A673 (cell line): ENCODE data around the gene CDC42EP4. TPM values are rescaled to one million over a fixed set of nuclear protein-coding genes. Genes with fewer than 3 reads are reported as not detected.

Source experiments
- BruUV-seq: library from RNA; stranded (reverse); fragments of 400-500 nt; replicated peaks from 2 replicates; lab custom pipeline; 2021; lab: Mats Ljungman, UMichigan
- CTCF ChIA-PET: fragments of 300-600 bp; sonication (Branson Sonifier 250); formaldehyde crosslinking; loops from one replicate; lab custom pipeline; 2022; ENCODE audit warnings: antibody characterized with exemption; lab: Charles Lee
- POLR2A ChIA-PET: fragments of 300-600 bp; sonication (Branson Sonifier 250); formaldehyde crosslinking; loops from one replicate; lab custom pipeline; 2022; ENCODE audit warnings: antibody characterized with exemption; ENCODE audit not compliant: low non-redundant PET; lab: Charles Lee
- DNase-seq: peaks from one replicate; pipeline ENCODE4 v3.0.0-alpha.2; 2015; ENCODE audit warnings: low spot score
- H3K27ac ChIP-seq: fragments of 200-600 bp; sonication (generic); 2 replicates; pipeline ENCODE4 v1.5.1; 2016; ENCODE audit warnings: mixed run types, low read depth, mild to moderate bottlenecking, mixed read lengths, antibody characterized with exemption, low read length; ENCODE audit not compliant: poor library complexity, severe bottlenecking
- H3K27me3 ChIP-seq: fragments of 200-600 bp; sonication (generic); replicated peaks from 2 replicates; pipeline ENCODE4 v1.6.1; 2017; ENCODE audit warnings: mixed run types, low read depth, mild to moderate bottlenecking, mixed read lengths, antibody characterized with exemption, low read length; ENCODE audit not compliant: insufficient read depth, poor library complexity
- H3K36me3 ChIP-seq: fragments of 200-600 bp; sonication (generic); 2 replicates; pipeline ENCODE4 v1.6.1; 2016; ENCODE audit warnings: mixed run types, mild to moderate bottlenecking, mixed read lengths, antibody characterized with exemption, low read length; ENCODE audit not compliant: insufficient read depth, poor library complexity, severe bottlenecking
- H3K4me1 ChIP-seq: fragments of 200-600 bp; sonication (generic); 2 replicates; pipeline ENCODE4 v1.6.1; 2017; ENCODE audit warnings: mixed run types, mild to moderate bottlenecking, mixed read lengths, antibody characterized with exemption, low read length; ENCODE audit not compliant: insufficient read depth, poor library complexity, severe bottlenecking
- H3K4me3 ChIP-seq: fragments of 200-600 bp; sonication (generic); 2 replicates; pipeline ENCODE4 v1.5.1; 2016; ENCODE audit warnings: low read depth, mixed run types, mild to moderate bottlenecking, mixed read lengths, low read length; ENCODE audit not compliant: poor library complexity, severe bottlenecking
- H3K9me3 ChIP-seq: fragments of 200-600 bp; sonication (generic); 2 replicates; pipeline ENCODE4 v1.6.1; 2016; ENCODE audit warnings: mixed run types, low read depth, mild to moderate bottlenecking, mixed read lengths, antibody characterized with exemption, low read length; ENCODE audit not compliant: poor library complexity, severe bottlenecking
- EZH2 ChIP-seq: fragments of 200-600 bp; sonication (generic); IDR thresholded peaks from 2 replicates; pipeline ENCODE4 v1.6.1; 2017; ENCODE audit warnings: borderline replicate concordance, low read depth, mild to moderate bottlenecking, mixed read lengths, antibody characterized with exemption, low read length; ENCODE audit not compliant: poor library complexity, severe bottlenecking
- intact Hi-C: fragments of 100-400 bp; cut with micrococcal nuclease; formaldehyde crosslinking; loops from one replicate; pipeline ENCODE4 v1.10.0; 2022; ENCODE audit not compliant: unreplicated experiment
- total RNA-seq: library from RNA; stranded (reverse); gene quantifications from 2 replicates; pipeline ENCODE4 v1.2.3, GENCODE V29; 2021
- TF ChIP-seq, protein P1 (sequence below): fragments of 300-800, 200-600 bp; sonication (generic); conservative IDR thresholded peaks from 2 replicates; pipeline ENCODE4 v1.5.1; 2017; ENCODE audit warnings: low read depth, mild to moderate bottlenecking, antibody characterized with exemption, low read length, moderate library complexity, mixed read lengths

CDC42EP4 gene
- total RNA-seq, 1 experiment from 2014 or later, result 37.5 TPM

DNA sequence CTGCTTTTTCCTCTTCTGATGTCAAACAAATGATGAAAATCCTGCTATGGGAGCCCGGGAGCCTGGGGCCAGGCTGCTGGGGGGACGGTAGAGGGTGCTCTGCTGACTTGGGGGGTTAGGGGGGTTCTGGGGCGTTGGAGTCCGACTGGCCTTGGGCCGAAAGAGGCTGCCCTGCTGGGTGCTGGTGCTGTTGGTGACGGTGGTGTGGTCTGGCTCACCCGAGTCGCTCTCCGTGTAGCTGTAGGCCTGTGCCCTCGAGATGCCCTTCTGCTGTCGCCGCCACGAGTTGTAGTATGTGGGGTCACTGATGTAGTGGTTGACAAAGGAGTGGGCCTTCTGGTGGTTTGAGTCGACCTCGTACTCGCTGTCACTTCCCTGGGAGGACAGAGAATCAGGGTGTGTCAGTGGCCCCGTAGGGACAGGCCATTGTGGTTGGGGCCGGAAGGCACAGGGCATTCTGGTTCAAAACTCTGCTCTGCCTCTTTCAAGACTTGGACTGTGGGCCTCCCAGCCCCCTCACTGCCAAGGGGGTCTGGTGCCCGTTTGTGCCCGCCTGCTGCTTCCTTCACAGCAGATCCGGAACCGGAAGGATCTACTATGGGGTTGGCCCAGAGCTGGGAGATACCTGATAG is 26.9 kb upstream of the CDC42EP4 start:
- ChIA-PET POLR2A (no interaction called here), CTCF (interaction anchor here (0.7 kb wide), 1 partner anchor 21 kb away, joined by 19 read pairs; no protein-coding TSS in a partner anchor)
- TF ChIP-seq EZH2, result no peak
- TF ChIP-seq, protein P1, sequence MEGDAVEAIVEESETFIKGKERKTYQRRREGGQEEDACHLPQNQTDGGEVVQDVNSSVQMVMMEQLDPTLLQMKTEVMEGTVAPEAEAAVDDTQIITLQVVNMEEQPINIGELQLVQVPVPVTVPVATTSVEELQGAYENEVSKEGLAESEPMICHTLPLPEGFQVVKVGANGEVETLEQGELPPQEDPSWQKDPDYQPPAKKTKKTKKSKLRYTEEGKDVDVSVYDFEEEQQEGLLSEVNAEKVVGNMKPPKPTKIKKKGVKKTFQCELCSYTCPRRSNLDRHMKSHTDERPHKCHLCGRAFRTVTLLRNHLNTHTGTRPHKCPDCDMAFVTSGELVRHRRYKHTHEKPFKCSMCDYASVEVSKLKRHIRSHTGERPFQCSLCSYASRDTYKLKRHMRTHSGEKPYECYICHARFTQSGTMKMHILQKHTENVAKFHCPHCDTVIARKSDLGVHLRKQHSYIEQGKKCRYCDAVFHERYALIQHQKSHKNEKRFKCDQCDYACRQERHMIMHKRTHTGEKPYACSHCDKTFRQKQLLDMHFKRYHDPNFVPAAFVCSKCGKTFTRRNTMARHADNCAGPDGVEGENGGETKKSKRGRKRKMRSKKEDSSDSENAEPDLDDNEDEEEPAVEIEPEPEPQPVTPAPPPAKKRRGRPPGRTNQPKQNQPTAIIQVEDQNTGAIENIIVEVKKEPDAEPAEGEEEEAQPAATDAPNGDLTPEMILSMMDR, result no peak
- Histone ChIP-seq H3K4me1 (peaks cover 24% of the 10 kb centered on the region), H3K27ac (no peak overlapping the region), H3K27me3 (no peaks in the 10 kb centered on the region), H3K9me3 (no peaks in the 10 kb centered on the region), H3K36me3 (no peaks in the 10 kb centered on the region), H3K4me3 (no peak overlapping the region)
- intact Hi-C loops, result no loop called here
- no peak for DNase-seq
- no TSS peak for BruUV-seq

DNA sequence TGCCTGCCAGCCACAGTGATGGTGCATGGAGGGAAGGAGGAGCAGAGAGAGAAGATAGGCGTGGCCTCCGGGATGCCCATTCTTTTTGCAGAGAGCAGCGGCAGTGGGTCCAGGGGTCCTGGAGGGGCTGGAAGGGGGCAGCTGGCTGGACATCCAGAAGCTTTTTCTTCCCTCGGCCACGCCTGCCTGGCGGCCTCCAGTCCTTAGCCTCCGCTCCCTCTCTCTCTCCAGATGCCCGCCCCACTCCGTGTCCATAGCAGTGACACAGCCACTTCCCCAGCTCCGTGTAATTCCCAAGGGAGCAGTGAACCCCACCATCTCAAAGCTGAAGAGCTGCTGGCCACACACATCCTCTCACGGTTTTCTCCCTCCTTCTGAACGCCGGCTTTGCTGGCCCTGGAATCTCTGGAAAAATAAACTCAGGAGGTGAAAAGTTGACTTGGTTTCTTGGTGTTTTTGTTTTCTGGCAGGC is 26.3 kb upstream of the CDC42EP4 start:
- Histone ChIP-seq H3K27me3 (no peaks in the 10 kb centered on the region), H3K27ac (no peak overlapping the region), H3K4me1 (peaks cover 18% of the 10 kb centered on the region), H3K36me3 (no peaks in the 10 kb centered on the region), H3K4me3 (no peak overlapping the region), H3K9me3 (no peaks in the 10 kb centered on the region)
- CTCF ChIA-PET, result no interaction called here
- TF ChIP-seq EZH2, result no peak
- TF ChIP-seq, protein P1, result no peak
- intact Hi-C loops, result no loop called here
- no peak for DNase-seq
- POLR2A ChIA-PET, result no interaction called here
- no TSS peak for BruUV-seq

DNA sequence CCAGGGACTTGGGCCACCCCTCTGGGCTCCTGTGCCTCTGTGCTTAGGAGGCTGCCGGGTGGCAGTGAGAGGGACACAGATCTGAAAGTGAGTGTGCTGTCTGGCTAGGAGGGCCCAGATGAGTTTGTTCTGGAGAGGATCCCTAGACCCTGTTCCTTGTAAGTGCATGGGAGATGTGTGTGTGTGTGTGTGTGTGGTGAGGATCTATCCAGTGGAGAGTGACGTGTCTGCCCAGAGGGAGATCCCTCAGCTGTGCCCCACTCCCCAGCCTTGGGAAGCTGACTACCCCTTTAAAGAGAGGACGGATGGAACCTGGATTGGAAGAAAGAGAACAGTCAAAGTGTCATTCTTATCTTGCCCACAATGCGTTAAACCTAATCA is 25.5 kb upstream of the CDC42EP4 start:
- Histone ChIP-seq H3K9me3 (no peaks in the 10 kb centered on the region), H3K4me3 (no peak overlapping the region), H3K36me3 (no peaks in the 10 kb centered on the region), H3K27me3 (no peaks in the 10 kb centered on the region), H3K4me1 (peaks cover 10% of the 10 kb centered on the region), H3K27ac (no peak overlapping the region)
- BruUV-seq, result no TSS peak
- ChIA-PET CTCF (interaction anchor here (0.7 kb wide), 1 partner anchor 25 kb away, joined by 4 read pairs; no protein-coding TSS in a partner anchor), POLR2A (no interaction called here)
- DNase-seq, result no peak
- intact Hi-C loops, result no loop called here
- no peak for TF ChIP-seq EZH2
- TF ChIP-seq, protein P1, result no peak
